GM19372 (cell line): ENCODE data around the gene POMGNT2.
"Not testable (repeated sequence)": the region's sequence is repeated elsewhere in the genome, so short reads cannot be mapped to it uniquely, and the experiment has no call there.

Experiments used
- ATAC-seq: cut with Tn5 transposase; IDR thresholded peaks from one replicate; pipeline ENCODE4 v1.9.1; 2021; ENCODE audit warnings: mild to moderate bottlenecking, low read depth, moderate library complexity; ENCODE audit not compliant: unreplicated experiment

The POMGNT2 gene

GRCh38 chr3:43048470-43048869 is 57.4 kb downstream of the POMGNT2 start:
- ATAC-seq: no peak

DNA sequence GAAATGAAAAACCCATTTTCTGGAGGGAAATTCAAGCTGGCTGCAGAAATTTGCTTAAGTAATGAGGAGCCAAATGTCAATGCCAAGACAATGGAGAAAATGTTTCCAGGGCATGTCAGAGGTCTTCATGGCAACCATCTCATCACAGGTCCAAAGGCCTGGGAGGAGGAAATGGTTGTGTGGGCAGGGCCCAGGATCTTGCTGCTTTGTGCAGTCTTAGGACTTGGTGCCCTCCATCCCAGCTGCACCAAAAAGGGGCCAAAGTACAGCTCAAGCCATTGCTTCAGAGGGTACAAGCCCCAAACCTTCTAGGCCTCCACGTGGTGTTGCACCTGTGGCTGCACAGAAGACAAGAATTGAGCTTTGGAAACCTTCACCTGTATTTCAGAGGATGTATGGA is 59.3 kb downstream of the POMGNT2 start:
- no peak for ATAC-seq

GRCh38 chr3:43045079-43045478 is 60.8 kb downstream of the POMGNT2 start:
- not testable (repeated sequence) for ATAC-seq

GRCh38 chr3:43043793-43044192 is 62.1 kb downstream of the POMGNT2 start:
- ATAC-seq: no peak

- no peak for ATAC-seq
Observed at GRCh38 chr3:43043071-43043766, 62.7 kb downstream of the POMGNT2 start.

DNA sequence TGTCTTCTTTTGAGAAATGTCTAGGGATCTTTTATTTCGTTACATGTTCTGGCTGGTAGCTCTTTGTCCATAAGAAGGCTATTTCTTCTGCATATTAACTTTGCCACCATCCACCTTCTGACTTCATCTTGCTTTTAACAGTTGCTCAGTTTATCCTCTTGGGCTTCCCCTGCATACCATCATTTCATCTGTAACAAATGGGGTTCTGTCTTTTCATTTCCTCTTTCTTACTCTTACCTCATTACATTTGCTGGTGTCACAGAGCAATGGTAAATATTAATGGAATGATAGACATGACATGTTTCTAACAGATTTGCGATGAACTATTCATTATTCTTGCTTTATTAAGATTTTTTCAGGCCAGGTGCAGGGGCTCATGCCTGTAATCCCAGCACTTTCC is 64.4 kb downstream of the POMGNT2 start:
- no peak for ATAC-seq

GRCh38 chr3:43038010-43038409 is 67.9 kb downstream of the POMGNT2 start:
- ATAC-seq: no peak

GRCh38 chr3:43036621-43037423 is 69.1 kb downstream of the POMGNT2 start:
- ATAC-seq: no peak

DNA sequence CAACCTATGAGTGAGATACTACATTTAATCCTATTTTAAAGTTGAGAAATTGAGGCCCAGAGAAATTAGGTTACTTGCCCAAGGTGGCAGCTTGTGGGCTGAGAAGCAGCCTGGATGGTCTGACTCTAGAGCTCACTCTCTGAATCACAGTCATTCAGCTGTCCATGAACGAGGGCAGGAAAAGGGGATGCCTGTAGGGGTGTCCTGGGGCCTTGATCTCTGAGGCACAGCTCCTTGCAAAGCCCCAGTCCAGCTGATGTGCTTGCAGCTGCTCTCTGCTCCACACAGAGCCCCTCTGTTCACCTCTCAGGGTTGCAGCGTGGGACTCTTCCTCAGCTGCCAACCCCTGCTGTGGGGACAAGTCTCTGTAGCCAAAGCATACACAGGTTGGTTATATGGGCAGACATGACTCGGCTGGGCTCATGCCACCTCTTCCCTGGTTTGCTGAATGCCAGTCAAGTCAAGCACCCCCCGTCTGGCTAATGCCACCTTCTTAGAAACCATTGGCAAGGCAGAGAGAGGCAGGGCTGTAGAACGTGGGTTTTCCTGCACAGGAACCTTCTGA is 70.0 kb downstream of the POMGNT2 start:
- no peak for ATAC-seq

DNA sequence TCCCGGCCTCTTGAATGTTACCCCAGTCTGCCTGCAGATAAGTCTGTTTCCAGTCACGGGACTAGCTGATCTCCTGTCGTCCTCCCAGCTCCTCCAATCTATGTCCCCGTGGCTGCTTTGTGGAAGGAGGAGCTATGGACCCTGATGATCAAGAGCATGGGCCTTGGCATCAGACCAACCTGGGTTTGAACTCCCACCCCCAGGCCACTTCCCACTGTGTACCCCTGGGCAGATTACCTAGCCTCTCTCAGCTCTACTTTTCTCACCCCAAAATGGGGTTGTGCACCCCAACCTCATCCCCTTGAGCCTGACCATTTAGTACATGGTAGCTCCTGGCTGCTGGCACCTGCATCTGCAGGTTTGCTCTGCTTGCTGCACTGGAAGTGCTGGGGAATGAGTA is 71.0 kb downstream of the POMGNT2 start:
- ATAC-seq: no peak

GRCh38 chr3:43034200-43034599 is 71.7 kb downstream of the POMGNT2 start:
- no peak for ATAC-seq

DNA sequence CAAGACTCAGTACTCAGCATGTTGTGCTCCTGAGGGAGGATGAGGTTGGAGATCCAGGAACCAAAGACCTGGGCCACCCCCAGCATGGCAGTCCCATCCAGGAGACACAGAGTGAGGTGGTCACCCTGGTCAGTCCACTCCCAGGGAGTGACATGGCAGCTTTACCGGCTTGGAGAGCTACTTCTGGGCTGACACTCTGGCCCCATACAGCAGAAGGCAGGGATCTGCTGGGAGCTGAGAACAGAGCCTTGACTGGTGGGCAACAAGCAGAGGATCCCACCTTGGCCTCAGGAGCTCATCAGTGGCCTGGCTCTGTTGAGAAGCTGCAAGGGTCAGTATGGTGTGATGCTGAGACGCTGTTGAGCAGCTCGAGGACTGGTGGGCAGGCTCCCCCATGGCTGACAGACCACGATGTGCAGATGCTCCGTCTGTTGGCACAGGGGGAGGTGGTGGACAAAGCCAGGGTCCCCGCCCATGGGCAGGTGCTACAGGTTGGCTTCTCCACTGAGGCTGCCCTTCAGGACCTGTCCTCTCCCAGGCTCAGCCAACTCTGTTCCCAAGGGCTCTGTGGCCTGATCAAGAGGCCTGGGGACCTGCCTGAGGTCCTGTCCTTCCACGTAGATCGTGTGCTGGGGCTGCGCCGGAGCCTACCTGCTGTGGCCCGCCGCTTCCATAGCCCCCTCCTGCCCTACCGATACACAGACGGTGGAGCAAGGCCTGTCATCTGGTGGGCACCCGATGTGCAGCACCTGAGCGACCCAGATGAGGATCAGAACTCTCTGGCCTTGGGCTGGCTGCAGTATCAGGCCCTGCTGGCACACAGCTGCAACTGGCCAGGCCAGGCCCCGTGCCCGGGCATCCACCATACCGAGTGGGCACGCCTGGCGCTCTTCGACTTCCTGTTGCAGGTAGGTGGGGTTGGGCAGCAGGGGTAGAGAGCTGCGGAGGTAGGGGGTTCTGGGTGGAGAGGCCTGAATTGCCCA is 72.9 kb downstream of the POMGNT2 start:
- ATAC-seq: no peak

DNA sequence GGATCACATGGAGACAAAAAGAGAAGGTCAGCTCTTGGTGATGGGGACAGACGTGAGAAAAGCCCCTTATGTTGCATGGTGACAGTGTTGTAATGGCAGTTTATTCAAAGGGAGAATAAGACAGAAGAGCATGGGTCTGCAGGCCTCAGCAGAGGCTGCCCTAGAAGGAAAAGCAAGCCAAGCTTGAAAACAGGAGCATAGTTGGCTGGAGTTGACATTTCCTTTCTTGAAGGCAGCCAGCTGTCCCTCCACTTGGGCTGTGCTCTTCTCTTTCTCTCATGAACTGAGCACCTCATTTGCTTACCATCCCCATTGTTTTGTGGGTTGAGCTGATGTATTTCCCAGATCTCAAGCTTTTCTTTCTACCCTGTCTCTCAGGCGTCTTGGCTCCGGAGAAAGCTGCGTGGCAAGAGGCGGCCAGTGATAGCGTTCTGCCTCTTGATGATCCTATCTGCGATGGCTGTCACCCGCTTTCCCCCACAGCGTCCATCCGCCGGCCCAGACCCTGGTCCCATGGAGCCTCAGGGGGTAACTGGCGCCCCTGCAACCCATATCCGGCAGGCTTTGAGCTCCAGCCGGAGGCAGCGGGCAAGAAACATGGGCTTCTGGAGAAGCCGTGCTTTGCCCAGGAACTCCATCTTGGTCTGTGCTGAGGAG is 73.9 kb downstream of the POMGNT2 start:
- ATAC-seq: no peak

DNA sequence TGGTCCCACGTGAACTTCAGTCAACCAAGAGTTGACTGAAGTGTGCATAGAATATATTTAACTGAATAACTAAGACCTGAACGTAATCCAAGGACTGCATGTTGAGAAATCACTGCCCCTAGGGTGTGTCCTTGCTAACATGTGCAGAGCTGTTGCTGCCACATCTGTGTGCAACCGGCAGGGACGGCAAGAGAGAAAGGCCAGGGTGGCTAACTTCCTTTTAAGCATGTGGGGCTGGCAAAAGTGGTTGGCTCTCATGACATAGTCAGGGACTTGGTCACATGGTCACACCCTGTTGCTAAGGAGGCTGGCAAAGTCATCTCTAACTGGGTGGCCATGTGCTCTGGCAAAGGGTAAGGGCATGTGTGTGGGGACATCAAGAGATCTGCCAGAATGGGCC is 74.4 kb downstream of the POMGNT2 start:
- no peak for ATAC-seq

DNA sequence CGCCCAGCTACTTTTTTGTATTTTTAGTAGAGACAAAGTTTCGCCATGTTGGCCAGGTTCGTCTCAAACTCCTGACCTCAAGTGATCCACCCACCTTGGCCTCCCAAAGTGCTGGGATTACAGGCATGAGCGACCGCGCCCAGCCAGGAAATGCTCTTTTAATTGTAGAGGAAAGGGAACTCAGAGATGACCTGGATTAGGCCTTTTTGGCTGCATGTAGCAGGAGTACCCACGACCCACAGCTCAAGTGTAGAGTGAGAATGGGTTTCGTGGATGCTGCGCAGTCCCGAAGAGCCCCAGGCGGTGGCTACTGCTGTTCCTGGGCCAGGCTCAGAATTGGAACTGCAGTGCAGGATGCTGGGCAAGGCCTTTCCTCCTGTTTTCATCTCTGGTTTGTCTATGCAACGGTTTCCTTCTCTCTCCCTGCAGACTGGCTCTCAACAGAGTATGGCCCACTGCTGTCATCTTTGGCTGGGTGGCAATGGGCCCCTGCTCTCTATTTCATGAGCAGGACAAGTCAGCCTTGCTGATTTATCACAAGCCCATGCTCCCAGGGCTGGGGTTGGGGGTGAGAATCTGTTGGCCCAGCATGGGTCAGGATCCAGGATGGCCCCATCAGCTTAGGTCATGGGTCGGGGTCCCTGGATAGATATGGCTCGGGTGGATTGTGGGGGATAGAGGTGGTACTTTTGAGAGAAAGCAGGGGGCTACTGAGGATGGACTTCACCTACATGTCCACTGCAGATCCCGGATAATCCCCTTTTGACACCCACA is 75.5 kb downstream of the POMGNT2 start:
- no peak for ATAC-seq
